OCI-LY7 (cell line): ENCODE measurements around the gene TRIM10.

Source experiments
- CTCF ChIP-seq: fragments of 200-600 bp; sonication (generic); conservative IDR thresholded peaks from 2 replicates; pipeline ENCODE4 v1.5.1; 2014; ENCODE audit warnings: mild to moderate bottlenecking, antibody characterized with exemption, low read length, moderate library complexity, mixed read lengths
- EZH2phosphoT487 ChIP-seq: fragments of 200-600 bp; sonication (generic); IDR thresholded peaks from 2 replicates; pipeline ENCODE4 v1.6.1; 2018; ENCODE audit warnings: low read depth, borderline replicate concordance, mild to moderate bottlenecking, mixed run types, antibody characterized with exemption, low read length, moderate library complexity, mixed read lengths

- TF ChIP-seq CTCF (no peak), EZH2phosphoT487 (no peak)
These were observed 48.5 kb downstream of the TRIM10 start for GRCh38 chr6:30112402-30112994.
